GM21360 (cell line): Measurements from ENCODE around the gene SP2.

Experiments used
- ATAC-seq: cut with Tn5 transposase; IDR thresholded peaks from one replicate; pipeline ENCODE4 v1.9.1; 2021; ENCODE audit warnings: mild to moderate bottlenecking, moderate library complexity; ENCODE audit not compliant: unreplicated experiment

Gene SP2

DNA sequence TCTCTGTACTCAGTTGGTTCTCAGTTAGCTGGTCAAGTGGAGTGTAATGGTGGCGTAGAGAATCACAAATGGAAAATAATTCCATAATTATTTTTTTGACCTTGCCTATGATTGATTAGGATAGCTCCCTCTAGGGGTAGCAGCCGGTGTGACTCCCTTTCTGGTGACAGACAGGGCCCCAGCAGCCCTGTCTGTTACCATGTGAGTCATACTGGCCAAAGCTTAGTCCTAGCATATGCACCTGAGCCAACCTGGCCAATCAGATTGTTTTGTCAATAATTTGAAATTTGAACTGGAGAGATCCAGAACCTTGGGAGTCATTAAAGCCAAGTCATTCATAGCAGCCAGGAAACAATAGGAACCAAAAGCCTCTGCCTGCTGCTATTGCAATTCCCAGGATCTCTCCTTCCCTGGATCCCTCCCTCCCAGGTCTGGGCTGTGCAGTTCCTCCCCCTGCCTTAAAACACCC is 50.9 kb downstream of the SP2 start:
- ATAC-seq: no peak

DNA sequence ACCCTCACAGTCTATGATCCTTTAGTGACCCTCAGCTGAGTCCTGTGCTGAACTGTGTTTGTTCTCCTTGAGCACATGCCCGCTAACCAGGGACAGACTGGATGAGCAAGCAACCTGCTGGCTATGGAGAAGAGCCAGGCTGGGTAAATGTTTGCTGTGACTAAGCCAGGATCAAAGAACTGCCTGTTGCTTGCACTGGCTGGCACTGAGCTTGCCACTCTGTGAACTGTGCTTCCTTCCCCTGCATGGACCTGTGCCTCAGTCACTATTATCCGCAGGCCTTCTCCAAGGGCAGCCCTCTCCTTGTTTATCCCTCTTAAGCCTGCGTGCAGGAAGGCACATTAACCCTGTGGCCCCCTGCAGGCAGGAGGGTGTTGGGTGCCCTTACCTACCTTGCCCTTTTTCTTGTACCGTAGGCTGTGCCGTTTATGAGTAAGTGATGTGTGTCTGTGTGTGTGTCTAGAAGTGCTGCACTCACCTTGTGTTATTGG is 52.7 kb downstream of the SP2 start:
- ATAC-seq: no peak

GRCh38 chr17:47949197-47949759 is 53.2 kb downstream of the SP2 start:
- peak; percentile 51 for ATAC-seq

- peak; percentile 27 for ATAC-seq
These were observed 53.9 kb downstream of the SP2 start for GRCh38 chr17:47949946-47950345.

DNA sequence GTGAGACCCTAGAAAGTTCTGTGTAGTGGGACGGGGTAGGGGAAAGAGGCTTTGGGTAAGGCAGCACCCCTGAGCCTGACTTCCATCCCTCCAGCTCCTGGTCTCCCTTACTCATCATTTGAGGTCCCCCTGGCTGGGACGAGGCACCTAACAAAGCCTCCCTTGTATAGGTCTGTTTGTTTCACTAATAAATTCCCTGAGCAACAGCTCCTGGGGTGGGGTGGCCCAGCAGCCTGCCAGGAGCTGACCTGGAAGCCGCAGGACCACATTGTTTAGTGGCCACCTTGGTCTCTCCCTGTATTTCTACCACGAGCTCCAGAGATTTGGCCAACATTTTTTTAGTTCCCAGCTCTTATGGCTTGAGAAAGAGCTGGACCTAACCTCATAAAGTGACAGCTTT is 54.4 kb downstream of the SP2 start:
- ATAC-seq: no peak

DNA sequence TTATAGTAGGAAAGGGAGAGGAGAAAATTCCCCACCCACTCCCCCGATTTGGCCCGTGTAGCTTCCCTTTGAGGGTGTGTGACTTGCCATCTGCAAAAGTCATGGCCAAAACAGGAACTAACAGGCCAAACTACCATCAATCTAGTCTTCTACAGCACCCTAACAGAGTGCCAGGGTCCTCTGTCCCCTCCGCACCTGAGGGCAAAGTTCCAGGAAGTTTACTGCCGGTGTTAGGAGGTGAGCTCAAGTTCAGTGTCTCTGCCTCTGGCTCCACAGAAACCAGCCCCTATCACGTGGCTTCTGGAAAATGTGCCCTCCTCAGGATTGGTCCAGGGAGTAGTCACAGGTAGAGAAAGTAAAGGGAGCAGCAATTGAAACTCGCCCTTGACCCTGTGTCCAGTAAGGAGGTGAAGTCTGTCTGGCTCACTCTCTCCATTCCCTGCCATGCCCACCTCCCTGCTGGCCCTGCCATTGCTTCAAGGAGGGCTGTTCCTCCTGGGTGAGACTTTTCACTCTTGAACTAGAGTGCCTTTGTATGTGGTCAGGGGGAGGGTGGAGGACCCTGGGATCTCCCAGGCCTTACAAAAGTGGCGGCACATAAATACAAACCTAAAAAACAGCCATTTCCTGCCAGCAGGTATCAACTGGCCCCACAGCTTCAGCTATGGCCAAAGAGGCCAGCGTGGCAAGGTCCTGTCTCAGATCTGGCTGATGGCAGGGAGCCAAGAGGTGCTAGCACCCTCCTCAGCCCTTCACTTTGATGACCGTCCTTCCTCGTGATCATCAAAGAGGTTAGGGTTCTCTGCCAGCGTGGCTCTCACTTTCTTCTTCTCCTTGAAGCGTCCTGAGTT is 56.4 kb downstream of the SP2 start:
- no peak for ATAC-seq

- no peak for ATAC-seq
These were observed 57.9 kb downstream of the SP2 start for GRCh38 chr17:47953909-47954308.

DNA sequence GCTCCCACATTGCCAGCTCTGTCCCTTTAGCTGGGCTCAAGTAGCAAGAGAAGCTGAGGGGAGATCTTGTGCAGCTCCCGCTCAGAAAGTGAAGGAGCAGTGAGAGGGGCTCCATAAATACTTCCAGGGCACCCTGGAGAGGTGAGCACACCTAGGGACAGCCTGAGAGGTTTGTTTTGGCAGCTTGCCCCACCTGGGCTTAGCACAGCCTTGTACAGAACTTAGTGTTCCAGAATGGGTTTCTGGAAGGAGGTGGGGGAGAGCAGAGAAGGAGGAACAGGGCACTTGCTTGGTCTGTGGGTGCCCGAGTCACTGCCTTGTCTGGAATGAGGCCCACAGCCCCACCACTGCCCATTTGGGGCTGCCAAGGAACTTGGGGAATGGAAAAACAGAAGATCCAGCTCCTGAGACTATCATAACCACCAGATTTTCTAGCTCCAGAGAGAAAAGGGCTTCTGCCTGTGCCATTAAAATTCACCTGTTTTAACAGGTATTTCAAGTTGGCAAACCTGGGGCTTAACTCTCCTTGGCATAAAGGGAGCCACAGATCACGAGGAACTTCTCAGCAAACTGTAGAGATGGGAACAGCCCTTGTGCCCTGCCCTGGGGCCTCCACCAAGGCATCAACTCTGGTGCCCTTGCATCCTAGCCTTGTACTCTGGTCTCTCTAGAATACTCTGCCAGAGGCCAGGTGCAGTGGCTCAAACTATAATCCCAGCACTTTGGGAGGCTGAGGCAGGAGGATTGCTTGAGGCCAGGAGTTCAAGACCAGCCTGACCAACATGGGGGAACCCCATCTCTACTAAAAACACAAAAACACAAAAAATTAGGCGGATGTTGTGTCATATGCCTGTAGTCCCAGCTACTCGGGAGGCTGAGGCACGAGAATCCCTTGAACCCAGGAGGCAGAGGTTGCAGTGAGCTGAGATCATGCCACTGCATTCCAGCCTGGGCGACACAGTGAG is 59.7 kb downstream of the SP2 start:
- ATAC-seq: no peak

GRCh38 chr17:47956791-47957590 is 61.0 kb downstream of the SP2 start:
- no peak for ATAC-seq

DNA sequence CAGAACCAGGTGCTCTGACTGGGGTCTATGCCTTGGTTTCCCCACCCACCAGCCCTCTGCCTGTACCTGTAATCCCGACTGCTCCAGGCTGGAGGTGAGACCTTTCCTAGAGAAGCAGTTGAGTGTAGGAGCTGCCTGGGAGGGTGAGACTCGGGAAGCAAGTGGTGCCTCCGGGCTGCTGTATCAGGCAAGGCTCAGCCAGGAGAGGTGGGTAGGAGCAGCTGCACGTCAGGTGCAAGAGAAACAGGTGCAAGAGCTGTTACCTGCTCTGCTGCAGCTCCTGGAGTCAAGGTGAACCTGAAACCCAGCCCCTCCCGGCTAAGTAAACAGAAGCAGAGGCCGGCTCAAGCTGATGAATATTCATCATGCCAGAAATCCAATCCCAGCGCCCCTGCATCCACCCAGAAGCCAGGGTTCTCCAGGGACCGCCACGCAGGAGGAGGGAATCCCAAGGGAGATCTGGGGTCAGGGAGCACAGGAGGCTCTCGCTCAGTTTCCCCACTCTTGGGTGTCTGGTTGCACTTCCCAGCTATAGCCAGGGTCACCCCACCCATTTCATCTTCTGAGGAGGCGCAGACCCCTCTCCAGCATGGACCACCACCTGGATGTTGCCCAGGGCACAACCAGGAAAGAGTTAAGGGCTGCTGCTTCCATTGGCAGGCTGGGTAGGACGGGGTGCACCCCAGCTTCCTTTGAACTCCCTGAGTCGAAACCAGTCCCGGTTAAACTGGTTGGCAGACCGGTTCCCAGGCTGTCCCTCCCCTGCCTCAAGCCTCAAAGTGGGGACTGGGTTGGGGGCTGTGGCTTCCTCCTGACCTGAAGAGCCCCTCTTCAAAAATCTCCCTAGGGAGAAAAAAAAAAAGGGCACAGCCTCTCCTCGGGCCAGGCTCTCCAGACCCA is 61.8 kb downstream of the SP2 start, which contains the start of gene PRR15L:
Gene PRR15L (minus strand): TSS at position 293 of the 900 bp plus-strand sequence. CDS start 4,649 bp downstream, outside the sequence.
- ATAC-seq: no peak

DNA sequence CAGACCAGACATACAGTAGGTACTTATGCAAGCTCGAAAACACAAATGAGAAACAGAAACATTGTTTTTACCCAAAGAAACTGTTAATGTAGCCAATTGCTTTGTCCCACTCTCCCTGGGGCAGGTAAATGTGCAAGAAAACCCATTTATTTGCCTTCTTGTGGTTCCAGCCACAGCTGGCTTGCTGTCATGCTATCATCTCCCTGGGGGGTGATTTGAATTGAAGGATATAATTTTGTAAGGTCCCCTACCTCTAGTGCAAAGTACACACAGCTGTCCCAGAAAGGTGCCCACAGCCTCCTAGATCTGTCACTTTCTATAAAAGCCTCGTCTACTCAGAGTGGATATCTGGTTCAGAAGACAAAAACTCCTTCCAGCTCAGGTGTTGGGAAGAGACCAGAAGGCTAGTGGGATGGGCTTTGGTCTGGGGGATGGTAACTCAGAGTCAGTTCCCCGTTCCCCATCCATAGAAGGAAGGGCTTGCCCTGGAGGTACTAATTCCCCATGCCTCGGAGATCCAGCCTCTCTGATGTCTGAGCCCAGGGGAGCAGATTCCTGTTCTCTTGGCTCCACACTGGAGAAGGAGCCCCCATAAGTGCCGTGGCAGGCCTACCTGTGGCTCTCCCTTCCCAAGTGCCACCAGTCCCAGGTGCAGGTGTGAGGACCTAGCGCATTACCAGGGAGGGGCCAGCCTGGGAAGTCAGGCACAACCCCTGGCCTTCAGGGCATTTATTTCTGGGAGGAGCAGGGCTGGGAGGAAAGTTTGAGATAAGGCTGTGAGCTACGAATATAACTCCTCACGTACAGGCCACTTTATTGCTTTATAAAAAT is 64.0 kb downstream of the SP2 start:
- ATAC-seq: no peak

DNA sequence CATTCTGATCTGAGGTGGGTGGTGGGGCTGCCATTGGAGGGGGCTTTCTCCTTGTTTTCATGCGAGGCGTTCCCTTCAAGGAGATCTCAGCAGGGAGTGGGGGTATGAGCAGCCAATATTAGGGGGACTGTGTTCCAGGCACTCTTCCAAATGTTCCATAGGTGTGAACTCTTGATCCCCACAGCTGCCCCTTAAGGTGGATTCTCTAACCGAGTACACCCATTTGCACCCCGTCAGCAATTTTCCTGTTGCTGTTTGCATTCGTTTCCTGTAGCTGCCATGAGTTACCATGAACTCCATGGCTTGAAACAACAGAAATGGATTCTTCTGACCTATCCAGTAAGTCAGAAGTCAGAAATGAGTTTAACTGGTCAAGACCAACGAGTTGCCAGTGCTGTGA is 65.4 kb downstream of the SP2 start:
- ATAC-seq: no peak

DNA sequence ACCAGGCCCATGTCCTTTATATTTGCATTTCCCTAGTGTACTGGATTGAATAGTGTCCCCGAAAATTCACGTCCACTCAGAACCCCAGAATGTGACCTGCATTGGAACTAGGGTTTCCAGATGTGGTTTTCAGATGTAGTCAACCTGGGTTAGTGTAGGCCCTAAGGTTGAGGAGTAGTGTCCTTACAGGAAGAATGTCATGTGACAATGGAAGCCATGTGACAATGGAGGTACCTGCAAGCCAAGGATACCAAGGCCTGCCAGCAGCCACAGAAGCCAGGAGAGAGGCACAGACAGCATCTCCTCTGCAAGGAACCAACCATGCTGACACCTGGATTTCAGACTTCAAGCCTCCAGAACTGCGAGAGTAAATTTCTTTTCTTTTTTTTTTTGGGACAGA is 66.9 kb downstream of the SP2 start:
- no peak for ATAC-seq

- no peak for ATAC-seq
These were observed 68.8 kb downstream of the SP2 start for GRCh38 chr17:47964856-47965255.

GRCh38 chr17:47966079-47966519 is 70.1 kb downstream of the SP2 start:
- no peak for ATAC-seq

DNA sequence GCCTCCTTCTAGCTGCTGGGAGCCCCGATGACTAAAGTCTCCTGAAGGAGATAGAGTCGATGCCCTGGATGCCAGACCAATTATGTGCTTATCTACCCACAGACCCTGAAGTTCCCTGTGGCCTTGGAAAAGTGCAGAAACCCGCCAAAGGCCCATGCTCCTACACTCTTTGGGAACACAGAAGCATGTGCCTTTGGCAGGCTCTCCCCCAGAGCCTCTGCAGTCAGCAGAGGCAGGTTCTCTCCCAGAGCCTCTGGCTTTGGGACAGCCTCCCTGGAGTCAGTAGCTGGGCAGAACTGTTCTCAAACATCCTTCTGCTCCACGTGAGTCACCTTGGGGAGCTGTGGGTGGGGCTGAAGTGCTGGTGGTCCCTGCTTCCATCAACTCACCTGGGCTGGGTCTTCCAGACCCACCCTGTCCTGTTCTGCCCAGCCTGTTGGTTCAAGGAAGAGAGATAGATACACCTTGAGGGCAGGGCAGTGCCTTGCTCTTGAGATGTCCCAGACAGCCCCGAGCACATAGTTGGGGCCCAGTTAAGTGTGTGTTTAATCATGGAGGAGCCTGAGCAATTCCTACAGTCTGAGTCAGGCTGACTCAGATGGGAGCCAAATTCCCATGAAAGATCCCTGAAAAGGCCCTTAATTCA is 71.7 kb downstream of the SP2 start:
- ATAC-seq: no peak

- no peak for ATAC-seq
These were observed 72.8 kb downstream of the SP2 start for GRCh38 chr17:47968836-47969235.
